Motor neuron (in vitro differentiated cells): ENCODE data around the gene CPLANE1. TPM values are rescaled to one million over a fixed set of nuclear protein-coding genes. Genes with fewer than 3 reads are reported as not detected.
A peak's percentile ranks its signal among the peaks of the same experiment; 100 is the strongest.

Experiments used
- ATAC-seq, 8 experiments: fragments of 200-7000 bp; cut with Tn5 transposase; replicated peaks in 6 of 8; 2 replicates each; pipeline ENCODE4 v1.8.0; 2021; ENCODE audit warnings: mild to moderate bottlenecking in 8 of 8, moderate library complexity in 8 of 8
- H3K27ac ChIP-seq, 2 donors: fragments of 250-450 bp; sonication (Bioruptor Pico); 2 replicates each; pipeline ENCODE4 v1.9.0; 2021; ENCODE audit warnings: antibody characterized with exemption in 2 of 2, mild to moderate bottlenecking in 2 of 2, moderate library complexity in 1 of 2
- H3K4me1 ChIP-seq, 2 donors: fragments of 250-450 bp; sonication (Bioruptor Pico); replicated peaks in 1 of 2; 2 replicates each; pipeline ENCODE4 v1.6.1; 2021; ENCODE audit warnings: antibody characterized with exemption in 2 of 2, mild to moderate bottlenecking in 2 of 2, moderate library complexity in 1 of 2
- H3K4me3 ChIP-seq, 5 donors: fragments of 250-450 bp; sonication (Bioruptor Pico); 2 replicates each; pipeline ENCODE4 v1.9.0; 2021; ENCODE audit warnings: antibody characterized with exemption in 5 of 5, mild to moderate bottlenecking in 5 of 5, moderate library complexity in 4 of 5
- WGBS, 10 experiments: fragments of 450-650 bp; shearing (Covaris generic); methylation state at CpG; one replicate each; pipeline ENCODE4 v1.0.0; 2022; 5-methylcytosine and 5-hydroxymethylcytosine counted together
- in situ Hi-C, 9 experiments: fragments of 400-800 bp; cut with MboI; loops; one replicate each; pipeline ENCODE4 v1.15.0; 2021; ENCODE audit warnings: low sequenced_read_pairs in 9 of 9, low pct_unique_long_range_greater_than_20kb in 2 of 9; ENCODE audit not compliant: unreplicated experiment in 9 of 9
- total RNA-seq, 8 experiments: library from RNA; unstranded; fragments of 300-600 nt; gene quantifications; 2 replicates each; pipeline versions ENCODE4 v1.2.3 to v1.2.4, GENCODE V29; 2022

CPLANE1 gene
- total RNA-seq, 8 experiments from 2014 or later: 11.1 to 38.5 (median 22.0) TPM

DNA sequence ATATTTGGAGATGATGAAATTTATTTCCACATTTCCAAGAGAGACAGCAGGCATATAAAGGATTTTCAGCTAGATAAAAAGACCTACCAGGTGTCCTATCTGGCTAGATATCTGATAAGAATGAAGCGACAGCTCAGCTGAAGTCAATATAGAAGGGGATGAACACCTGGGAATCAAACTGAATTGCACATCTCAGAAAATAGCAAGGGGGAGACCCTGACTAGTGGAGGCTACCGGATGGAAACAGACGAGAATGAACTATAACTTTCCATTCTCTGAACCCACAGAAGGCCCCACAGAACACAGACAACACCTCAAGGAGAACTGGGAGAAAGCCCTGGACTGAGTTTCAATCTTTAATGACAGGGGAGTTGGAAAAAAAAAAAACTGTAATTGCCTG is 51.1 kb downstream of the CPLANE1 start:
- in situ Hi-C loops: no loop called here
- no peaks in the 10 kb centered on the region for H3K4me1 ChIP-seq
- 60 to 92% (median 74%) methylated on average over 1 to 3 of the region's 3 CpGs; no CpG with 5 or more reads in 3 of the 10 experiments for WGBS, 10 experiments
- no peak for ATAC-seq
- H3K4me3 ChIP-seq: no peak overlapping the region
- H3K27ac ChIP-seq: no peak overlapping the region

DNA sequence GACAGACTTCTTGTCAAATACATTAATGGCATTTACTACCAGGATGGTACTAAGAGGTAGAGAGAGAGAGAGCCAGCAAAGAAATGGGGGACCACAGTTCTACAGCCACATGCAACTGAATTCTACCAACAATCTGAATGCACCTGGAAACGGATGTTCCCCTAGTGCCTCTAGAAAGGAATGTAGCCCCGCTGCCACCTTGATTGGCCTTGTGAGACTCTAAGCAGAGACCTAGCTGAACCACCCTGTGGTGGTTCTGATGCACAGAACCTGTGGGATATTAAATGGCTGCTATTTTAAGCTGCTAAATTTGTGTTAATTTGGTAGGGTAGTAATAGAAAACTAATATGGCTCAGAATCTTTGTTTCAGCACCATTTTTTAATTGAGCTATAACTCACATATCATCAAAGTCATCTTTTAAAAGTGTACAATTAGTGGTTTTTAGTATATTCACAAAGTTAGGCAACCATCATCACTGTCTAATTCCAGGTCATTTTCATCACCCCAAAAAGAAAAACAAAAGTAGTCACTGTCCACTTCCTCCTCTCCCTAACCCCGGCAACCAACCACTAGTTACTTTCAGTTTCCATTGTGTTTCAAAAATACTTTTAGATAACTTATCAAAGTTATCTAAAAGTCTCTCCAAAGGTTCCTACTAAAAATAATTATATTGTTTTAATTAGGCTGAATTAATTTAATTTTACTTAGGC is 51.7 kb downstream of the CPLANE1 start:
- Histone ChIP-seq H3K4me1 (no peaks in the 10 kb centered on the region), H3K4me3 (no peak overlapping the region), H3K27ac (no peak overlapping the region)
- ATAC-seq: no peak
- in situ Hi-C loops: no loop called here
- 80 to 100% (median 100%) methylated on average over 1 to 3 of the region's 3 CpGs for WGBS, 10 experiments

DNA sequence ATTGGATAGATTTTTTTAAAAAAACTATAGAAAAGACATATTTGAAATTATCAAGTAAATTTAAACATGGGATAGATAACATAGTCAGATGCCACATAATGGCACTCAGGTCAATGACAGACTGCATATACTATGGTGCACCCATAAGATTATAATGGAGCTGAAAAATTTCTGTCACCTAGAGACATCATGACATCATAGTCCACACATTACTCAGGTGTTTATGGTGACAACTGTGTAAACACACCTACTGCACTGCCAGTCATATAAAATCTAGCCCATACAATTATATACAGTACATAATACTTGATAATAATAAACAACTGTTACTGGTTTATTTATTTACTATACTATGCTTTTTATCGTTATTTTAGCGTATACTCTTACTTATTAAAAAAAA is 58.6 kb downstream of the CPLANE1 start:
- H3K27ac ChIP-seq: no peak overlapping the region
- H3K4me3 ChIP-seq: no peak overlapping the region
- no peak for ATAC-seq
- no peaks in the 10 kb centered on the region for H3K4me1 ChIP-seq
- in situ Hi-C loops: no loop called here
- 94 to 100% (median 100%) methylated on average over 1 to 2 of the region's 2 CpGs; no CpG with 5 or more reads in 2 of the 10 experiments for WGBS, 10 experiments

DNA sequence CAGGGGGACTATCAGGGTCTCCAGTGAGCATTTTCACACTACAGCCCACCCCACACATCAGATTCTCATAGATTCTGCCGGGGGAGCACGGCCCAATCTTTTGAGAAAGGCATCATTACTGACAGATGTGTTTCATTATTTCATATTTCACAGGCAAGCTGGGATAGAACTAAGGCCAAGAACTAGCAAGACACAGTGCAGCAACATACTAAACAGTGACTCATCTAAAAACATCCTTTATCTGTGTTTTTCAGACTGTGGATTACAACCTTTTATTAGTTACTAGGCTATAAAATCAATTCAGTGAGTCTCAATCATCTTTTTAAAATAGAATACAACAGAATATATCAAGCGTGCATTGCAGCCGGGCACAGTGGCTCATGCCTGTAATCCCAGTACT is 59.8 kb downstream of the CPLANE1 start:
- in situ Hi-C loops: no loop called here
- 0 to 100% (median 99%) methylated on average over 1 to 4 of the region's 4 CpGs; no CpG with 5 or more reads in 4 of the 10 experiments for WGBS, 10 experiments
- ATAC-seq: no peak
- Histone ChIP-seq H3K4me3 (no peak overlapping the region), H3K4me1 (no peaks in the 10 kb centered on the region), H3K27ac (no peak overlapping the region)

DNA sequence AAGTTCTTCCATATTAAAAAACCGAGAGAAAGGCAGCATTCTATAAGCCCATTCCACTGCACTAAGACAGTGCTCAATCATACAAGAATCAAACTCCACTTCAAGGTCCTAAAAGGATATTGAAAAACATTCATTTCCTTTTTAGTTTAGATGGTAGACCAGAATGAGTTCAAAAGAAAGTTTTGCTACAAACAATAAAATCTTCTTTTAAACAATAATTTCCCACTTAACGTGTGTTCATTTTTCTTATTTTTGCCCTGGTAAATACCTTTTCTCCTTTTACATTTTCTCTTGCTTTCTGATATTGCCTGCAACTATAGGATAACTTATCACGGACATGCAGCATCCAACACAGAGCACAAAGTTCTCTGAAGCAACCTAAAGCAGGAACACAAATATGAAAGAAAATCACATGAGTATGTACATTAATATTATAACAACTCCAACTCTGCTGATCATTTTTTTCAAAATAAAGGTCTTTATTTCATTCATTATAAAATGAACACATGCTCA is 61.7 kb downstream of the CPLANE1 start:
- in situ Hi-C loops: no loop called here
- WGBS, 10 experiments: 85 to 100% (median 94%) methylated on average over 2 to 3 of the region's 3 CpGs
- H3K4me3 ChIP-seq: no peak overlapping the region
- no peaks in the 10 kb centered on the region for H3K4me1 ChIP-seq
- ATAC-seq: no peak
- H3K27ac ChIP-seq: no peak overlapping the region

DNA sequence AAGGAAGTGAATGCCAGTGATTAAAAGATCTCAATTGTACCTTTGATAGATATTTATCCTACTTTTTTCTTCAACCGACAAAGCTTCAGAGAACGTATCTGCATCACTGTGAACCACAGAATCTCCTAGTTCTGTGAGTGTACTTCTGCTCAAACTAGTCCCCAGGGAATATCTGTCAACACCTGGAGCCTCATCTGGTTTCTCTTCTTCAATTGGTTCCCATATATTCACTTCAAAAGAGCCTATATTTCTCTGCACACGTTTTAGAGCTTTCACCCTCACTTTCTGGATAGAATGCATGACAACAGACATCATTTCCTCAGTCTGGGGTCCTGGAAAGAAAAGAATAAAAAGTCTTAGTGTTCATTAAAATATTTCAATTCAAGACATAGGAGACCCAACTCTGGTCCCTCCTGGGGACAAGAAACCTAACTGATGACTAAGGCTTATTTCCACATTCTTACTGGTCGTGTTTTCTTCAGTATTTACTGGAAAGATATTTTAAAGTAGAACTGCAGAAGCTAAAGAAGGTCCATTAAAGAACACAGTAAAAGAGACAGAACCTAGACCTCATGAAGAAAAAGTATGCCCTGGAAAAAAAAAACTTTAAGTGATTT is 64.3 kb downstream of the CPLANE1 start:
- in situ Hi-C loops: no loop called here
- Histone ChIP-seq H3K27ac (no peak overlapping the region), H3K4me1 (no peaks in the 10 kb centered on the region), H3K4me3 (no peak overlapping the region)
- 48 to 93% (median 84%) methylated on average over 1 to 4 of the region's 4 CpGs for WGBS, 10 experiments
- no peak for ATAC-seq

DNA sequence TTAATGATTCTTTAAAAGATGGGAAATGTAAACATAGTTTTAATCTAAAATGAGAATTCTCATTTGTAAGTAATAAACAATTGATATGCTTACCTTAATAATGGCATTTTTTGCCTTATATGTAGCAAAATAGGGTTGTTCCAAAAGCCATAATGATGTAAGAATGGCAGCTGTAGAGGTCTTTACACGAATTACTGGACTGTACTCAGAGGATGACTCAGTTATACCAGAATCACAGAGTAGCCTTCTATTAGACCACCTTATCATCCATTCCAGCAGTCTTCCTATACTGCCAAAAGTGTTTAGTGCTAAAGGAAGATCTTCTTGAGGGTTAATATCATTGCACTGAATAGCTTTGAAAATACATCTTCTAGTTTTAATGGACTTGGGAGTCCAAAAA is 66.5 kb downstream of the CPLANE1 start:
- no peak for ATAC-seq
- WGBS, 10 experiments: 27 to 100% (median 67%) methylated on average over 1 of the region's 1 CpG; no CpG with 5 or more reads in 1 of the 10 experiments
- no peak overlapping the region for H3K27ac ChIP-seq
- no peaks in the 10 kb centered on the region for H3K4me1 ChIP-seq
- no peak overlapping the region for H3K4me3 ChIP-seq
- in situ Hi-C loops: no loop called here

DNA sequence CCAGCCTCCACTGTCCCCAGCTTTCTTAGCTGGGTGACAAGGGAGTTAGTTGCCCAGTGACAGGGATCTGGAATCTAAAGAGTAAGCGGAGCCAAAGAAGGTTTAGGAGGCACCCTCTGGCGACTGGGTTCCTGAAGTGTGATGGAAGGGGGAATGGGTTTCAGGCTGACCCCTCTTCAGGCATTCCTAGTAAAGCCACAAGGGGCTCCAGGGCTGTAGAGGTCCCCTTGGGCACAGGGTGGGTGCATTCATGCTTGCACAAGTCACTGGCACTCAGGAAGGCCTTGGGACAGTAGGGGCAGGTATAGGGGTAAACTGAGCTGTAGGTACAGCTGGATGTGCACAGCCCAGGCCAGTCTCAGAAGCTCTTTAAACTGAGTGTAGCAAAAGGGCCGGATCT is 74.2 kb downstream of the CPLANE1 start:
- peak in 1 of 8 experiments; percentile 52 for ATAC-seq
- in situ Hi-C loops: no loop called here
- WGBS, 10 experiments: 50 to 100% (median 79%) methylated on average over 1 to 3 of the region's 3 CpGs; no CpG with 5 or more reads in 3 of the 10 experiments
- Histone ChIP-seq H3K27ac (no peak overlapping the region), H3K4me1 (no peaks in the 10 kb centered on the region), H3K4me3 (no peak overlapping the region)

DNA sequence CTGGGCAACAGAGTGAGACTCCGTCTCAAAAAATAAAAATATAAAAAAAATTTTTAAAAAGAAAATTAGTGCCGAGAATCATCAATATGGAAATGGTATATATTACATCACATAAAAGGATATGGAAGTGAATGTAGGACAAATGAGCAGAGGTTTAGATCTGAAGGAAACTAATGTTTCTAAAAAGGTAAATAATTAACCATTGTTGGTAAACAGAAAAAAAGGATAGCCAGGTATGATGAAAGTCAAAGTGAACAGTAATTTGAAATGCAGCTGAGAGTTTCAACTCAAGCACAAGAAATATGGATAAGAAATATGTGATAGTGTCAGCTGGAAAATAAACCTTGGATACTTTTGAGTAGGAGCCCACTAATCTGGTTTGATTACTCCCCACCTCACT is 76.2 kb downstream of the CPLANE1 start:
- Histone ChIP-seq H3K27ac (no peak overlapping the region), H3K4me1 (no peaks in the 10 kb centered on the region), H3K4me3 (no peak overlapping the region)
- ATAC-seq: no peak
- in situ Hi-C loops: no loop called here
- WGBS, 10 experiments: 93 to 100% (median 100%) methylated on average over 2 of the region's 2 CpGs; no CpG with 5 or more reads in 2 of the 10 experiments

DNA sequence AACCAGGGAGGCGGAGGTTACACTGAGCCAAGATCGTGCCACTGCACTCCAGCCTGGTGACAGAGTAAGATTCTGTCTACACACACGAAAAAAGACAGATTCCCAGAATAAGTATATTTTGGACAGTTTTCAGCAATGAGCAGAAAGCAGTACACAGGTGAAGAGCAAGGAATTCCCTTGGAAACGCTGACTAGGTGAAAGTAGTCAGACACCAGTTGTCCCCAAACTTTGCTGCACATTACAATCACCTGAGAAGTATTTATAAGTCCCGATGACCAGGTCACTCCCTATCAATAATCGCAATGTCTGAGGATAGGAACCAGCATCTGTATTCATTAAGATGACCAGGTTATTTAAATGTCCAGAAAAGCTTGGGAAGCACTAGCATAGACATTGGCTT is 78.3 kb downstream of the CPLANE1 start:
- ATAC-seq: no peak
- in situ Hi-C loops: no loop called here
- WGBS, 10 experiments: 84 to 100% (median 92%) methylated on average over 1 to 5 of the region's 6 CpGs; no CpG with 5 or more reads in 3 of the 10 experiments
- Histone ChIP-seq H3K4me1 (no peaks in the 10 kb centered on the region), H3K4me3 (no peak overlapping the region), H3K27ac (no peak overlapping the region)

DNA sequence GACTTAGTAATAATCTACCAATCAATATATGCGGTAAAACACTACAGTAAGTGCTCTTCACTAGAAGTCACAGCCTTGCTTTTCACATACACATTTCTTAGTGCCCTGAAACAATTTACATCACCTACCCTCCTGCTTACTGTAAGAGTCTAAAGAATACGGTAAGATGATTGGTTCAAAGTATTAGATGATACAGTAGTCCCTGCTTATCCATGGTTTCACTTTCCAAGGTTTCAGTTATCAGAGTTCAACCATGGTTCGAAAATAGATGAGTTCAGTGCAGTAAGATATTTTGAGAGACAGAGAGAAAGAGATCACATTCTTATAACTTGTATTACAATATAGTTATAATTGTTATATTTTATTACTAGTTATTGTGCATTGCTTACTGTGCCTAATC is 83.0 kb downstream of the CPLANE1 start:
- 81 to 100% (median 92%) methylated on average over 1 to 3 of the region's 3 CpGs; no CpG with 5 or more reads in 2 of the 10 experiments for WGBS, 10 experiments
- H3K4me3 ChIP-seq: no peak overlapping the region
- in situ Hi-C loops: no loop called here
- ATAC-seq: no peak
- H3K4me1 ChIP-seq: no peaks in the 10 kb centered on the region
- H3K27ac ChIP-seq: no peak overlapping the region

DNA sequence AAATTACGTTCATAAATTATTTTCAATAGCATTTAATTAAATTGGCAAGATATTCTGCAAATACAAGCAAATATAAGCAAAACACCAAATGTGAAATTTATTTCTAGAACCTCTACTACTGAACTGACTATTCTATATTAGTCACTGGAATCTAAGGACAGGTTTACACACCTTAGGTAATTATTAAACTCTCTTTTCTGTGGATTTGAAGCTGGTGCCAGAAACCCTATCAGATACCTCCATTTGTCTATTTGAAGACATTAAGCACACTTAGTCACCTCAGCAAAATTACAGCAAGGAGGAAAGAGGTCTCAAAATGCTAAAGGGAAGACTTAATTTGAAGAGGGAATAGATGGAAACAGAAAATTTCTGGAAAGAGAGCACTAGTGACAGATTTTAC is 83.4 kb downstream of the CPLANE1 start:
- 73 to 100% (median 88%) methylated on average over 1 of the region's 1 CpG; no CpG with 5 or more reads in 2 of the 10 experiments for WGBS, 10 experiments
- in situ Hi-C loops: no loop called here
- Histone ChIP-seq H3K27ac (no peak overlapping the region), H3K4me3 (no peak overlapping the region), H3K4me1 (no peaks in the 10 kb centered on the region)
- ATAC-seq: no peak

DNA sequence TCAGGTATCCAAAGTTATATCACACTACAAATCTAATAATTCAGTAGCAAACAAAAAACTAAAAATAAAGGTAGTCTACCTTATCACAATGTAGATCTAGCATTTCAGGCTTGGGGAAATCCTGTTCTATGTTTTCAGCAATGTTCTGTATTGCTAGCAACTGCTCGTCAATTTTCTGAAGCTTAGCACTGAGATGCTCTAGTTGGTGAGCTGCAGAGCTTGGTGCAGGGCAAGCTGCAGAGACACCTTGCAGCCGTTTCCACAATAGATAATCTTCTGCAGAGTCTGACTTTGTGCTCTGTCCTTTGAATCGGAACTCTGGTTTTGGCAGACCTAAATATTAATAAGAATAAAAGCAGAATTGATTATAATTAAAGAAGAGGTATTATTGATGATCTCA is 95.5 kb downstream of the CPLANE1 start:
- in situ Hi-C loops: no loop called here
- Histone ChIP-seq H3K27ac (no peak overlapping the region), H3K4me1 (no peaks in the 10 kb centered on the region), H3K4me3 (no peak overlapping the region)
- WGBS, 10 experiments: 63 to 100% (median 98%) methylated on average over 1 to 3 of the region's 3 CpGs; no CpG with 5 or more reads in 2 of the 10 experiments
- no peak for ATAC-seq
